Progenitor cell of endocrine pancreas (in vitro differentiated cells): ENCODE data around the gene HDAC1. TPM values are rescaled to one million over a fixed set of nuclear protein-coding genes. Genes with fewer than 3 reads are reported as not detected.
"Not testable (repeated sequence)": the region's sequence is repeated elsewhere in the genome, so short reads cannot be mapped to it uniquely, and the experiment has no call there.

Experiments
- DNase-seq: peaks from one replicate; pipeline ENCODE4 v3.0.0; 2021; ENCODE audit warnings: low spot score; ENCODE audit not compliant: unreplicated experiment
- H3K27ac Mint-ChIP-seq: 2 replicates; pipeline ENCODE4 v1.8.0; 2021; ENCODE audit warnings: mild to moderate bottlenecking, moderate library complexity, mixed read lengths
- H3K27me3 Mint-ChIP-seq: 2 replicates; pipeline ENCODE4 v1.8.0; 2021; ENCODE audit warnings: mixed read lengths
- H3K36me3 Mint-ChIP-seq: 2 replicates; pipeline ENCODE4 v1.8.0; 2022; ENCODE audit warnings: mixed read lengths; ENCODE audit not compliant: insufficient read depth
- H3K4me1 Mint-ChIP-seq: 2 replicates; pipeline ENCODE4 v1.8.0; 2021; ENCODE audit warnings: low read depth, mixed read lengths
- H3K4me3 Mint-ChIP-seq: 2 replicates; pipeline ENCODE4 v1.8.0; 2021; ENCODE audit warnings: low read depth, mild to moderate bottlenecking, moderate library complexity, mixed read lengths
- H3K9me3 Mint-ChIP-seq: 2 replicates; pipeline ENCODE4 v1.8.0; 2021; ENCODE audit warnings: low read depth, mixed read lengths
- CTCF ChIP-seq: fragments of 200-600 bp; sonication (generic); IDR thresholded peaks from one replicate; pipeline ENCODE4 v1.5.0; 2021; ENCODE audit warnings: antibody characterized with exemption, mild to moderate bottlenecking; ENCODE audit not compliant: unreplicated experiment
- total RNA-seq: library from RNA; stranded (reverse); gene quantifications from 2 replicates; pipeline ENCODE4 v1.2.1, GENCODE V29; 2021

Gene HDAC1
- total RNA-seq, 1 donor from 2014 or later: 197 TPM

DNA sequence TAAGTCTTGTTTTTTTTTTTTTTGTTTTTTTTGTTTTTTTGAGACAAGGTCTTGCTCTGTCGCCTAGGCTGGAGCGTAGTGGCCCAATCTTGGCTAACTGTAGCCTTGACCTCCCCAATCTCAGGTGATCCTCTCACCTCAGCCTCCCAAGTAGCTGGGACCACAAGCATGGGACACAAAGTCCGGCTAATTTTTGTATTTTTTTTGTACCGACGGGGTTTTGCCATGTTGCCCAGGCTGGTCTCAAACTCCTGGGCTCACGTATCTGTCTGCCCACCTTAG, 34.7 kb upstream of the HDAC1 start:
- TF ChIP-seq CTCF: no peak
- no peaks in the 10 kb centered on the region for H3K36me3 Mint-ChIP-seq
- H3K27ac Mint-ChIP-seq: no peak overlapping the region
- peaks cover 6% of the 10 kb centered on the region for H3K27me3 Mint-ChIP-seq
- H3K4me1 Mint-ChIP-seq: no peaks in the 10 kb centered on the region
- H3K9me3 Mint-ChIP-seq: no peaks in the 10 kb centered on the region
- no peak for DNase-seq
- no peak overlapping the region for H3K4me3 Mint-ChIP-seq

GRCh38 chr1:32263236-32263593, 28.7 kb upstream of the HDAC1 start:
- not testable (repeated sequence) for H3K27me3 Mint-ChIP-seq, H3K9me3 Mint-ChIP-seq, H3K36me3 Mint-ChIP-seq, H3K4me1 Mint-ChIP-seq, DNase-seq, H3K4me3 Mint-ChIP-seq, H3K27ac Mint-ChIP-seq

- Mint-ChIP-seq H3K27me3 (no peaks in the 10 kb centered on the region), H3K4me1 (no peaks in the 10 kb centered on the region), H3K36me3 (no peaks in the 10 kb centered on the region), H3K4me3 (no peak overlapping the region), H3K27ac (no peak overlapping the region), H3K9me3 (no peaks in the 10 kb centered on the region)
- no peak for TF ChIP-seq CTCF
- no peak for DNase-seq
Measured at GRCh38 chr1:32263744-32264143, 28.1 kb upstream of the HDAC1 start.

GRCh38 chr1:32265846-32266245, 26.0 kb upstream of the HDAC1 start:
- Mint-ChIP-seq H3K27ac (no peak overlapping the region), H3K4me3 (no peak overlapping the region), H3K27me3 (no peaks in the 10 kb centered on the region), H3K36me3 (no peaks in the 10 kb centered on the region), H3K9me3 (no peaks in the 10 kb centered on the region), H3K4me1 (no peaks in the 10 kb centered on the region)
- no peak for DNase-seq
- no peak for TF ChIP-seq CTCF

DNA sequence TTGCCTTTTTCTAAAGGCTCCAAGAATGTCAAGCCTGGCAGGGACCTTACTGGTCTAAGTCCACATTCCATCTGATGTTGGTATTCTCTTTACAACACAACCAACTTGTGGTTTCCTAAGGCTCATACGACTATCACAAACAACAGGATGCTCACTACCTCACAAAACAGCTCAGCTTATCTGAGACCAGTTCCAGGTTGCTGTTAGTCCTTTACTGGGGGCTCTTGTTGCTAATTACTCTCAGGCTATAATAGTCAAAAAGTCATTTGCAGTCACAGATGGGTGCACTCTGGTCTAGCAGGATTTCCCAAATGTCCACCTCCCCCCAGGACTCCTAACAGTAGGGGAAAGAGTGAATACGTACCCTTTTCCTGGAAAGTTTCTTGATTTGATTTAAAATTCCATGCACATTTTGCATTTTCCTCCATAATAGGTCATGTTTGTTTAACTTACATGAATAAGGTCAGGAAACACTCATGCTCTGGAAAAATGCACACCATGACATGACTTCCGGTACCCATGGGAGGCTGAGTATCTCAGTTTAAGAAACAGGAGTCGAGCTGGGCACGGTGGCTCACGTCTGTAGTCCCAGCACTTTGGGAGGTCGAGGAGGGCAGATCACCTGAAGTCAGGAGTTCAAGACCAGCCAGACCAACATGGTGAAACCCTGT, 24.8 kb upstream of the HDAC1 start:
- Mint-ChIP-seq H3K36me3 (no peaks in the 10 kb centered on the region), H3K4me1 (no peaks in the 10 kb centered on the region), H3K4me3 (no peak overlapping the region), H3K27ac (no peak overlapping the region), H3K9me3 (no peaks in the 10 kb centered on the region), H3K27me3 (peaks cover 2% of the 10 kb centered on the region)
- DNase-seq: no peak
- no peak for TF ChIP-seq CTCF

GRCh38 chr1:32269744-32270143, 22.1 kb upstream of the HDAC1 start:
- H3K4me1 Mint-ChIP-seq: peaks cover 9% of the 10 kb centered on the region
- H3K27ac Mint-ChIP-seq: no peak overlapping the region
- no peaks in the 10 kb centered on the region for H3K36me3 Mint-ChIP-seq
- H3K4me3 Mint-ChIP-seq: no peak overlapping the region
- no peaks in the 10 kb centered on the region for H3K9me3 Mint-ChIP-seq
- TF ChIP-seq CTCF: no peak
- H3K27me3 Mint-ChIP-seq: peaks cover 3% of the 10 kb centered on the region
- no peak for DNase-seq
